Adrenal gland (tissue), 12 donors: ENCODE data around the gene NR2F6. TPM values are rescaled to one million over a fixed set of nuclear protein-coding genes. Genes with fewer than 3 reads are reported as not detected.

ENCODE experiments used
- DNase-seq, 7 donors: peaks; one replicate each; pipeline ENCODE4 v3.0.0-alpha.2; 2019 to 2020
- H3K27ac ChIP-seq, 5 donors: fragments of 200-600 bp; sonication (generic) in 4 of 5; 1 replicate in 3 of 5; 2 replicates in 2 of 5; pipeline versions ENCODE4 v1.5.1 to v1.8.0; 2016 to 2020; ENCODE audit warnings: mild to moderate bottlenecking in 1 of 5
- H3K27me3 ChIP-seq: fragments of 200-600 bp; 2 replicates; pipeline ENCODE4 v1.8.0; 2021
- H3K36me3 ChIP-seq, 2 donors: fragments of 200-600 bp; replicated peaks in 1 of 2; 1 replicate in 1 of 2; 2 replicates in 1 of 2; pipeline versions ENCODE4 v1.5.1 to v1.8.0; 2018 to 2022
- H3K4me1 ChIP-seq, 2 donors: fragments of 200-600 bp; replicated peaks in 1 of 2; 1 replicate in 1 of 2; 2 replicates in 1 of 2; pipeline versions ENCODE4 v1.5.1 to v1.8.0; 2018 to 2021
- H3K4me3 ChIP-seq, 4 donors: fragments of 200-600 bp; sonication (generic) in 3 of 4; one replicate each; pipeline ENCODE4 v1.5.1; 2016 to 2018
- H3K9me3 ChIP-seq, 3 donors: fragments of 200-600 bp; sonication (generic) in 1 of 3; replicated peaks in 1 of 3; 1 replicate in 2 of 3; 2 replicates in 1 of 3; pipeline versions ENCODE4 v1.5.1 to v1.8.0; 2016 to 2021
- CTCF ChIP-seq, 6 experiments: fragments of 450-650 bp in 4 of 6; fragments of 200-600 bp in 2 of 6; sonication (generic) in 1 of 6; IDR thresholded peaks; 1 replicate in 5 of 6; 2 replicates in 1 of 6; pipeline versions ENCODE4 v1.5.1 to v1.8.0; 2016 to 2021; ENCODE audit warnings: antibody characterized with exemption in 6 of 6, mild to moderate bottlenecking in 2 of 6, moderate library complexity in 1 of 6
- POLR2A ChIP-seq, 2 donors: fragments of 450-650 bp; IDR thresholded peaks; one replicate each; pipeline ENCODE4 v1.6.1; 2017; ENCODE audit warnings: antibody characterized with exemption in 2 of 2, mild to moderate bottlenecking in 2 of 2, moderate library complexity in 1 of 2
- WGBS, 4 donors: extraction: QIAGEN DNeasy Blood & Tissue Kit in 2 of 4; methylation state at CpG; one replicate each; pipeline versions ENCODE4 v1.1.5 to v1.1.7; 2013 to 2017; 5-methylcytosine and 5-hydroxymethylcytosine counted together
- intact Hi-C, 2 donors: fragments of 100-400 bp; cut with DNase I; formaldehyde crosslinking; loops; one replicate each; pipeline versions ENCODE4 v1.14.1 to v1.15.0; 2022 to 2023
- polyA plus RNA-seq, 3 donors: library from polyadenylated mRNA; stranded (reverse); fragments of 200-250 nt in 2 of 3; fragments of 350-450 nt in 1 of 3; fragmentation: Illumina TruSeq in 1 of 3; extraction: RNeasy Lipid Tissue Mini Kit (QIAGEN cat#74804) in 1 of 3; gene quantifications; one replicate each; pipeline ENCODE4 v1.2.3, GENCODE V29; 2013 to 2014
- total RNA-seq, 9 donors: library from RNA; depleted of rRNA in 4 of 9; stranded (reverse); fragments of >200 nt in 4 of 9; fragments of 120-200 nt in 1 of 9; fragmentation: NEBNext Ultra II Directional in 1 of 9; extraction: Animal tissue kit (Norgen Biotek cat#: 25700) in 1 of 9; gene quantifications; one replicate each; pipeline versions ENCODE4 v1.1.0 to v1.2.4, GENCODE V29; 2013 to 2023
- donor health status: healthy with polysubstance abuse.
- donor health status: Bipolar disorder and iron deficiency.
- donor health status: DM: yes; HTN: yes; CAD: no.
- donor health status: DM: no; HTN: no; CAD: no.
- donor health status: DM: no; HTN: no; CAD: no.
- donor health status: DM: yes; HTN: yes; CAD: no.

NR2F6 gene
- total and polyA plus RNA-seq, 12 donors: 6.6 to 140 (median 39.8) TPM

- no peak overlapping the region for H3K4me3 ChIP-seq
- H3K4me1 ChIP-seq: peaks cover 10 to 22% of the 10 kb centered on the region in 2 donors
- peaks cover 6% of the 10 kb centered on the region for H3K27me3 ChIP-seq
- H3K36me3 ChIP-seq: no peaks in the 10 kb centered on the region
- H3K27ac ChIP-seq: no peak overlapping the region
- TF ChIP-seq CTCF (IDR thresholded peaks at IDR 0.05) (no peak), POLR2A (IDR thresholded peaks at IDR 0.05) (no peak)
- no peaks in the 10 kb centered on the region for H3K9me3 ChIP-seq
- intact Hi-C loops: loop anchor here (10.0 kb wide), 2 partner anchors 81 to 511 kb away; no protein-coding TSS in a partner anchor
- DNase-seq: no peak
- WGBS, 4 donors: 88 to 91% (median 89%) methylated on average over 14 to 18 of the region's 18 CpGs
Measured at GRCh38 chr19:17285415-17286135, 39.9 kb upstream of the NR2F6 start.

GRCh38 chr19:17283504-17283996 is 37.8 kb upstream of the NR2F6 start:
- H3K27ac ChIP-seq: no peak overlapping the region
- TF ChIP-seq CTCF (IDR thresholded peaks at IDR 0.05): no peak
- TF ChIP-seq POLR2A (IDR thresholded peaks at IDR 0.05): no peak
- H3K27me3 ChIP-seq: peaks cover 6% of the 10 kb centered on the region
- peaks cover 0 to 5% of the 10 kb centered on the region in 2 donors for H3K36me3 ChIP-seq
- no peak overlapping the region for H3K4me3 ChIP-seq
- WGBS, 4 donors: 85 to 97% (median 88%) methylated on average over 2 to 7 of the region's 7 CpGs
- no peak for DNase-seq
- H3K4me1 ChIP-seq: peaks cover 10 to 17% of the 10 kb centered on the region in 2 donors
- H3K9me3 ChIP-seq: no peaks in the 10 kb centered on the region
- intact Hi-C loops: loop anchor here (2.0 to 10.0 kb wide), 4 partner anchors 79 to 509 kb away; no protein-coding TSS in a partner anchor

GRCh38 chr19:17282488-17283125 is 36.9 kb upstream of the NR2F6 start:
- Histone ChIP-seq H3K27me3 (peaks cover 6% of the 10 kb centered on the region), H3K36me3 (peaks cover 0 to 5% of the 10 kb centered on the region in 2 donors), H3K4me1 (peaks cover 10 to 17% of the 10 kb centered on the region in 2 donors), H3K4me3 (peak overlapping the region in 1 of 4 donors; percentile 41), H3K27ac (no peak overlapping the region), H3K9me3 (no peaks in the 10 kb centered on the region)
- TF ChIP-seq POLR2A (IDR thresholded peaks at IDR 0.05) (no peak), CTCF (IDR thresholded peaks at IDR 0.05) (peak; percentile 73 to 96 (median 90))
- peak; percentile 79 to 94 (median 86) for DNase-seq
- WGBS, 4 donors: 3 to 12% (median 3%) methylated on average over 4 to 45 of the region's 45 CpGs
- intact Hi-C loops: loop anchor here (2.0 to 10.0 kb wide), 4 partner anchors 78 to 508 kb away; no protein-coding TSS in a partner anchor
